NCI-H524 (cell line): Measurements from ENCODE around the gene PMM1.
"Not testable (repeated sequence)": the region's sequence is repeated elsewhere in the genome, so short reads cannot be mapped to it uniquely, and the experiment has no call there.

ENCODE experiments used
- DNase-seq, 2 experiments: peaks; one replicate each; lab custom pipeline; 2025; lab: John Stamatoyannopoulos, UW

Gene PMM1

DNA sequence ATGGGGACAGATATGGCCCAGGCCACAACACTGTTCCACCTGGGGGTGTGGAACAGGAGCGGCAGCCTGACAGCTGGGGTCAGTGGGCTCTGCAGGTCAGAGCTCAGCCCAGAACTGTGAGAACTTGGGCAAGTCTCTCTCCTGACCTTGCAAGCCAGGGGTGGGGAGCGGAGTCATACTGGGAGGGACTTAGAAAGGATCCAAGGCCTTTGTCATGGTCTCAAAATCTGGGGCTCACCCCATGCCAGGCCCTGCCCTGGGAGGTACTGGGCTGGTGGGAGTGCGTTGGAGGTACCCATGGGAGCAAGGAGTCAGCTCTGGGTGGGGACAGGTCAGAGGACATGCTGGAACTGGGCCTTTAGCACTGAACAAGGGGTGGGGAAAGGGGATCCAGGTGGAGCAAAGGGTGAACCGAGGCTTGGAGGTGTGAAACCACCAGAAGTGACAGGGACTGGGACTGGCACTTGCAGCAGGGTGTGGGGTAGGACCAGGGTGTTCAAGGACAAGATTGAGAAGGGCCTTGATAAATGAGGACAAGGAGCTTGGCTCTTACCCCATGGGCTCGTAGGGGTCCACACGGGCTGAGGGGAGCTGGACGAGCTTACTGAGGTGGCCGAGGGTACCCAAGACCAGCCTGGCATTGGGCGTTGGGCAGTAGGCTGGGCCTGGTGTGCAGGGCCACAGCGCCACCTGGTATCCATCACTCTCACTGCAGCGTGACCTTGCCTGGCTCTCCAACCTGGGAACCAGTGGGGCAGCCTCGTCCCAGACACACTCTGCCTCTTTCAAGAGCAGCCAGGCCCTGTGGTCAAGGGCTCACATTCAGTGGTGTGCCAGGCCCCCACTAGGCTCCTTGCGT lies 7.4 kb upstream of the PMM1 start:
- DNase-seq = peak; percentile 4 to 53

DNA sequence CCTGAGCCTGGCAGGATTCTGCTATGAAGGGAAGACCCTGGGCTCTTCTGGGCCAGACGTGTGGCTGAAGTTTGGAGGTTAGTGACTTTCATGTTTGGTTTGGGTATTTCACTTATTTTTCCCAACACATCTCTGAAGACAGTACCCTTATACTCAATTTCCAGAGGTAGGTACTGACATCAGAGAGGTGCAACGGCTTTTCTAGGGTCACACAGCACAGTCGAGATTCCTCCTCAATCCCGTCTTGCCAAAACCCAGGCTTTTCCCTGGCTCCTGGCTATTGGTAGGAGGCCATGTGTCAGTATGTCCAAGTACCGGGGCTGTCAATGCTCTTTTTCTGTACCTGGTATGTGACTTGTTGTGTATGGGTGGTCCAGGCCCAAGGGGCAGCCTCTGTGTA lies 6.1 kb upstream of the PMM1 start:
- no peak for DNase-seq

DNA sequence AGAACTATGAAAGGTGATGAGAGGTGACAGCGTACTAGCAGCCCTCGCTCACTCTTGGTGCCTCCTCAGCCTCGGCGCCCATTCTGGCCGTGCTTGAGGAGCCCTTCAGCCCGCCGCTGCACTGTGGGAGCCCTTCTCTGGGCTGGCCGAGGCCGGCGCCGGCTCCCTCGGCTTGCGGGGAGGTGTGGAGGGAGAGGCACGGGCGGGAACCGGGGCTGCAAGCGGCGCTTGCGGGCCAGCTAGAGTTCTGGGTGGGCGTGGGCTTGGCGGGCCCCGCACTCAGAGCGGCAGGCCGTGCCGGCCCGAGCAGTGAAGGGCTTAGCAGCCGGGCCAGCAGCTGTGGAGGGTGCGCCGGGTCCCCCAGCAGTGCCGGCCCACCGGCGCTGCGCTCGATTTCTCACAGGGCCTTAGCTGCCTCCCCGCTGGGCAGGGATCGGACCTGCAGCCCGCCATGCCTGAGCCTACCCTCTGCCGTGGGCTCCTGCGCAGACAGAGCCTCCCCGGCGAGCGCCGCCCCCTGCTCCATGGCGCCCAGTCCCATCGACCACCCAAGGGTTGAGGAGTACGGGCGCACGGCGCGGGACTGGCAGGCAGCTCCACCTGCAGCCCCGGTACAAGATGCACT lies 3.8 kb upstream of the PMM1 start:
- not testable (repeated sequence) for DNase-seq

DNA sequence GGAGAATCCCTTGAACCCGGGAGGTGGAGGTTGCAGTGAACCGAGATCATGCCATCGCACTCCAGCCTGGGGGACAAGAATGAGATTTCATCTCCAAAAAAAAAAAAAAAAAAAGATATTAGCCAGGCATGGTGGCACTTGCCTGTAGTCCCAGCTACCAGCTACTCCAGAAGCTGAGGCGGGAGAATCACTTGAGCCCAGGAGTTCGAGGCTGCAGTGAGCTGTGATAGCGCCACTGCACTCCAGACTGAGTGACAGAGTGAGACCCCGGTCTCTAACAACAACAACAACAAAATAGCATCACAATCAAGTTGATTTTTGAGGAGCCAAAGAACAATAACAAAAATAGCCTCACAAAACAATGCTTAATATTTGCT lies 2.3 kb downstream of the PMM1 start:
- DNase-seq = no peak

DNA sequence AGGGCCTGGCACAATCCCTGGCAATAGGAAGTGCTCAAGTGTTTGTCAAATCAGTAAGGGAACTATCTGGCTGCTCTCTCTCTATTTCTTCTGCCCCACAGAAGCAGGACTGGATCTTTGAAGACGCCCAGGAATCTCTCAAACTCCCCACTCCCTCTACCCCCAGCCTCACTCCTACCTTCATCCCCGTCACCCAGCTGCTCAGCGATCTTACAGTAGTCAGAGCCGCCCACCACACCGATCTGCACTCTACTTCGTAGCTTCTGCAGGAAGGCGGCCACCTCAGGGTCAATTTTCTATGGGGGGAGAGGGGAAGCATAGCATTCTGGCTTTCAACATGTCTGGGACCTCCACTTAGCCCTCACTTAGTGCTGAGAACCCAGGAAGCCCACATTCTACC lies 3.7 kb downstream of the PMM1 start:
- DNase-seq = no peak

DNA sequence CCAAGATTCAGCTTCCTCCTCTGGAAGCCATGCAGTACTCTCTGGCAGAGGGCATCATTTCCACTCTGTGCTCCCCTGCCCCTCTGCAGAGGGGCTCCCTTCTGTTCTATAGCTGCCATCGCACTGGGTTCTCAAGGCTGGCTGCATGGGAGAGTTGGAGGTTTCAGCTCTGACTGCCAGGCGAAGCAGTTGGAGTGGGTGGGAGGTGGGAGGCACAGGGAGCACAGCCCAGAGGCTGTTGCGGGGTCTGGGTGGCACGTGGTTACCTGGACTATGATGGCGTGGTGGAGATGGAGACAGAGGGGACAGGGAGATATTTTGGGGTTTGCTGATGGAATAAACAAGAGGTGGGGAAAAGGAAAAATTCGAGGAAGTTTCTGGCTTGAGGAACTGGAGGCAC lies 4.8 kb downstream of the PMM1 start:
- no peak for DNase-seq

DNA sequence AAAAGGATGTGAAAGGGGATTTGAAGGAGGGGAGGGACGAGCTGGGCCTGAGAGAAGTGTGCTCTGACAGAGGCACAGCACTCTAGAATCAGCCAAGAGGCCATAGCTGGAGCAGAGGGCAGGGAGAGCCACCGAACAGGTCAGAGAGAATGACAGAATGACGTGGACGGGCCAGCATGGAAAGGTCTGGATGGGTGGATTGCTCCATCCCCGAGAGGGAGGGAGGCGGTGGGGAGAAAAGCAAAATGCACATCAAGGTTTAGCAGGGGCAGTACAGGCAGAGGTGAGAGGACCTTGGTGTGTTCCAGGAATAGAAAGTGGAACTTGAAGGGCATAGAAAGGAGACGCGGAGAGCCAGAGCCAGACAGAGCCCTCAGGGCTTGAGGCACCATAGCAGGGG lies 6.9 kb downstream of the PMM1 start:
- DNase-seq = no peak

DNA sequence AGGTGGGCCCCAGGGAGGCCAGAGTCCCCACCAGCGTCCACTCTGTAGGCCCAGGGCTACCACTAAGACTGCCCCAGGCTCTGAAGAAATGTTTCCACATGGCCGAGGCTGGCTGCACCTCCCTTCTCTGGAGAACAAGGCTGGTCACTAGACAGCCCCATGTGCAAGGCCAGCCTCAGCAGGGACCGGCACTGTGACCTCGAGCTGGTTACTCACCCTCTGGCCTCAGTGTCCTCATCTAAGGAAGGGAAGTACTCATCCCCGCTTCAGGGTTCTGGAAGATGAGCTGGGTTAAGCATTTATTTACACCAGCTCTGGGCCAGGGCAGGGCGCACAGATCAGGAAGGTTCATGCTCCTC lies 9.7 kb downstream of the PMM1 start:
- no peak for DNase-seq

DNA sequence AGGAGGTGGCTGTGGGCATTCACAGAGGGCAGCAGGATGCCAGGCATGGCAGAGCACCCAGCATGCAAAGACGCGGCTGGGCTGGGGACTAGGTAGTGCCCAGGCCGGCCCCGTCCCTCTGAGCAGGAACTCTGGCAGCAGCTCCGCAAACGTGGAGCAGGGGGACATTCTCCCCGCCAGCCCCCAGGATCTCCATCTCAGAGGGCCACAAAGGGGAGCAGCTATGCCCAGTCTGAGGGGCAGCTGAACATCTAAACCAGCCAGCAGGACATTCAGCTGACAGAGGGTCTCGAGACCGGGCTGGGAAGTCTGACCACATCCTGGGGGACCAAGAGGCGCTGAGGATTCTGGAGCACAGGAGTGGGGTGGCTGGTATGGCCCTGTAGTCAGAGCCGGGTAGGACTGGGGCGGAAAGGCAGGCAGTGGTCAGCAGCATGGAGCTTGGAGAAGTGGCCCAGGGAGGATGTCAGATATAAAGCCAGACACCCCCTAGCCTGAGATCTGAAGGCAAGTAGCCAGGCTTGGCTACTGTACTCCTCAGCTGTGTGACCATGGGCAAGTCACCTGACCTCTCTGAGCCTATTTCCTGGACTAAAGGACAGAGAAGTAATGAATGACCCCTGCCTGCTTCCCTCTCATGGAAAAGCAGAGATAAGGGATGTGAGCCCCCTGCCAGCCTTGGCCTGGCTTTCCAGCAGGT lies 10.2 kb downstream of the PMM1 start:
- DNase-seq = no peak

DNA sequence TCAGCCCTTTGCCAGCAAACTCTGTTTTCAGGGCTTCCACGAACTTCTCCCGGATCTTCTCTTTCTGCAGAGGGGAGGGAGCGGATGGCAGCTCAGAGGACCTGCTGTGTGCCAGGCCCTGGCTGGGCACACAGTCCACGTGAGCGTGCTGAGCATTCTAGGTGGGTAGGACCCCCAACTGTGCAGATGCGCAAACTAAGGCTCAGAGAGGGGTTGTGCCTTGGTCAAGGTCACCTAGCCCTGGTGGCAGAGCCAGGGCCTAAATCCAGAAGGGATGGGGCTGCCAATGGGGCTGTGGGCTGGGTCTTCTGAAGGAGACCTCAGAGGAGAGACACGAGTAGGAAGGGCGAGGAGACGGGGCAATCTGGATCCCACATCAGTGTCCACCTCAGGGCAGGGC lies 10.8 kb downstream of the PMM1 start:
- DNase-seq = no peak

DNA sequence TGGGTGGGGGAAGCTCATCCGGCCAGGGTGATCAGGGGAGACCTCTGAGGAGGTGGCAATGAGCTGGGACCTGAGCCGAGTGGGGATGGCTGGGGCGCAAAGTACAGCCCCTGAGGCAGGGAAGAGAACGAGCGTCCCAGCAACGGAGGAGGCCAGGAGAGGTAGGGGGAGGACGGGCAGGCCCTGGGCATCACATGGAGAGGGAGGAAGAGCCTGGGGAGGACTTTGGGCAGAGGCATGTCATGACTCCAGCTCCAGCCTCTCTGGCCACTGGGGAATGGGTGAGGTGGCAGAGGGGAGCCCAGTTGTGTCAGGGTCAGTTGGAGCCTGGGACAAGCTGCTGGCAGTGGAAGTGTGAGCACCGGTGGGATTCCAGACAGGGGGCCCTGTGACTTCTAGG lies 11.5 kb downstream of the PMM1 start:
- no peak for DNase-seq

DNA sequence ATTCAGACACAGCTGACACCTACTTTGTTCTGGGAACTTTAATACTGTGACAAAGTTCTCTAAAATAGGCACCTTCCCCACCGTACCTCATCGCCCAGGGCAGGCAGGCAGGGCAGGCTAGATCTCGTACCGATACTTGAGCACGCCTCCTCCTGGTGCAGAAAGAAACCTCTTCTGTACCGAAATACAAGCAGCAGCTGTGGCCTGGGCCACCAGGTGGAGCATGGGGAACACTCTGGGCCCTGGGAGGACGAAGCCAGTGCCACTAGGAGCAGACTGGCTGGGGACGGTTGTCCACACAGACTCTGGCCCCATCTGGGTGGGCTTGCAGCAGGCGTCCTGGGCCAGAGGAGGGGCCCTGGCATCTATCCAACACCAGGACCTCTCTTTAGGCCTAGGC lies 12.8 kb downstream of the PMM1 start:
- peak; percentile 38 to 56 for DNase-seq

DNA sequence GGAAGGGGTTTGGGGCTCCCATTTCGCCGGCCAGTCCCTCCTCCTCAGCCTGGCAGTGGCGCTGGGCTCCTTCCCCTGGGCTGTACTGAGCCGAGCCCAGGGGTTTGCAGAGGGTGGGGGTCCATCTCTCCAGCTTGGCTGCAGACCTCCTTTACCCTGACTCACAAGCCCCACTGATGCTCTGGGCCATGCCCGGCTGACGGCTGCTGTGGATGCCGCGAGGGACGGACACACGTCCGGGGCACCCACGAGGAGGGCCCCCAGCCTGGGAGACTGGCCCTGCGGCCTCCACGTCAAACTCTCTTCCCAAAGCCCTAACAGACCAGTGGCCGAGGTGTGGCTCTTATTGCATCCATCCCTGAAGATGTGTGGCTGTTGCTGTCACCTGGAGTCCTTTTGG lies 14.1 kb downstream of the PMM1 start:
- no peak for DNase-seq

DNA sequence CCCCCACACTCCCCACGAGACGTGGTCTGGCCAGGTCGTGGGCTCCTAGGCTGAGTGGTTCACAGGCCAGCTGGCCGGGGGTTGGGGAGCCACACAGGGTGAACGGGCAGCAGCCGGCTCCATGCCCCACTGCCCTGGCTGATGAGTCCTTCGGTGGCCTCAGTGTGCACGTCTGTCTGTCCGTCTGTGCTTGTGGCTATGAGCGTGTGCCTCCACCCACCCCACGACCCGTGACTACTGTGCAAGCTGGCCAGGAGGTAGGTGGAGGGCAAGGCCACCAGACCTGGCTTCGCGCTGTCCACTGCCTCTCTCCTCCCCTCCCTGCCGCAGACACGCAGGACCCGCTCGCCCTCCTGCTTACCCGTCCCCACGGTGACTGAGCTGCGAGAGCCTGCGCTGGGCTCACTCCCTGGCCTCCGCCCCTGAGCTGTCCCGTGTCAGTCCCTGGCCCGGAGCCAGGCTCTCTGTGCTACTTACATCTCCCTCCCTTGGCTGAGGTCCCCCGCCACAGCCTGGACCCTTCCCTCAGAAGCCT lies 14.7 kb downstream of the PMM1 start:
- no peak for DNase-seq

DNA sequence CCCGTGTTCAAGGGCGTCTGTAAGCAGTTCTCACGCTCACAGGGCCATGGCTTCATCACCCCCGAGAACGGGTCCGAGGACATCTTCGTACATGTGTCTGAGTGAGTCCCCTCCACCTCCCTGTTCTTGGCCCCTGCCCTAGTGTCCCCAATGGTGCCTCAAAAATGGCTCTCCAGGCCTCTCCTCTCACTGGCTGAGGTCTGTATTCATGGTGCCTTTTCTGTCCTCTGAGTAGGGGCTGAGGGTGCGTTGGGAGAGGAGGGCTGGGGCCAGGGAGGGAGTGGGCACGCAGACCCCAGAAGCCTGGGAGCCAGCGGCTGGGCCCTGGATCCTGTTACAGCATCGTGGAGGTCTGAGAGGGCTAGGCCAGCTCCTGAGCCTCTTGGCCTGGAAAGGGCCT lies 16.0 kb downstream of the PMM1 start:
- DNase-seq = no peak

DNA sequence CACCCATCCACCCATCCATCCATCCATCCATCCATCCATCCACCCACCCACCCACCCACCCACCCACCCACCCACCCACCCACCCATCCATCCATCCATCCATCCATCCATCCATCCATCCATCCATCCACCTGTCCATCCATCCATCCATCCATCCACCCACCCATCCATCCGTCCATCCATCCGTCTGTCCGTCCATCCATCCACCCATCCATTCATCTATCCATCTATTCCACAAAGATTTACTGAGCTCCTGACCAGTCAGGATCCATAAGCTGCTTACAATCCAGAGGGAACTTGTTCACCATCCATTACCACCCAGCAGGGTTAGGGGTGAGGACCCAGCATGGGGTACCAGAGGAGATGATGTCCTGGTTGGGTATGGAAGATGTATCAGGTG lies 17.3 kb downstream of the PMM1 start:
- not testable (repeated sequence) for DNase-seq

DNA sequence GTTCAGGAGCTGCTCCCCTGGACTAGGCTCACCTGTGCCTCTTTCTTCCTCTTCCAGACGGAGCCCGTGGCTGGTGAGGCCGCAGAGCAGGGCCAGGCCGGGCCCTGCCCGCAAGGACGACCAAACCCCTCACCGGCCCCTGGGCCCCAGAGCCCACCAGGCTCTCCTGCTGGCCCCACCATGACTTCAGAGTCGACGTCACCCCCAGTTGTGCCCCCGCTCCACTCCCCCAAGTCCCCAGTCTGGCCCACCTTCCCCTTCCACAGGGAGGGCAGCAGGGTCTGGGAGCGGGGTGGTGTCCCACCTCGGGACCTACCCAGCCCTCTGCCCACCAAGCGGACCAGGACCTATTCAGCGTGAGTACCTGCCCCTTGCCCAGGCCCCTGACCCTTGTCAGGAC lies 17.9 kb downstream of the PMM1 start:
- DNase-seq = no peak

DNA sequence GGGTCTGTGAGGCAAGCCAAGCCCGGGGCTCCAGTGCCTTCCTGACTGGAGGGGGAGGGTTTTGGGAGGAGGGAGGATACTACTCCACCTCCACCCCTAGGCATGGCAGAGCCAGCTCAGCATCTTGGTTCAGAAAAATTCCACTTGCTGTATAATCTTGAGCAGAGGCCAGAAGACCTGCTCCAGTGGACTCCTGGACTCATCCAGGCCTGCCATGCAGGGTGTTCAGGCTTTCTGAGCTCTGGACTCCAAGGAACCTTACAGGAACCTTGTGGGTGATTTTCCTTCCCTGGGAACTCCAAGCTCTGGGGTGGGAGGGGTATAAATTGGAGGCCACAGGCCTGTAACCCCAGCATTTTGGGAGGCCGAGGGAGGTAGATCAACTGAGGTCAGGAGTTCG lies 19.4 kb downstream of the PMM1 start:
- DNase-seq = no peak

DNA sequence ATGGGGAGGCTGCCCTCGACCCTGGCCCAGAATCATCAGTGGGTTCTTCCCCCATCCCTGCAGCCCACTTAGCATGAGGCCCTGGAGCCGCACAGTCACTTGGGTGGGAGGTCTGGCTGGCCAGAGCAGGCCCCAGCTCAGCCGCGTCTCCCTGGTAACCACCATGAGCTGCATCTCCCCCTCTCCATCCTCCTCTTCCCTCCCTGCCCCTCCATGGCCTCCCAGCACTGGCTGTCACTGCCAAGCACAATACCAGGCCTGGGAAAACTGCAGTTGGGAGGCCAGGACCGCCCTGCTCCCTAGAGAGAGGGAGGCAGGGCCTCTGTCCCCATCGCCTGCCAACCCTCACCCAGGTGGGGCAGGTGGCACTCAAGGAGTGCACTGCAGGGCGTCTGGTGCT lies 20.8 kb downstream of the PMM1 start:
- no peak for DNase-seq

DNA sequence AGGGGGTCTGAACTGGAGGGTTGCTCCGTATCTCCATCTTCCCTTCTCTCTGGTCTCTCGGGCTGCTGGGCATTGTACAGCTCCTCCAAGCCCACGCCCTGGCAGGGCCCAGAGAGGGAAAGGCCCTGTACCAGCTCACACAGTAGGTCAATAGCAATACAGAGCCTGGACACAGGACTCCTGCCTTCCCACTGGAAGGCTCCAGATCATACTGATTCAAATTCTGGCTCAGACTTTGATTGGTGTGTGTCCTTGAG lies 22.2 kb downstream of the PMM1 start:
- no peak for DNase-seq

DNA sequence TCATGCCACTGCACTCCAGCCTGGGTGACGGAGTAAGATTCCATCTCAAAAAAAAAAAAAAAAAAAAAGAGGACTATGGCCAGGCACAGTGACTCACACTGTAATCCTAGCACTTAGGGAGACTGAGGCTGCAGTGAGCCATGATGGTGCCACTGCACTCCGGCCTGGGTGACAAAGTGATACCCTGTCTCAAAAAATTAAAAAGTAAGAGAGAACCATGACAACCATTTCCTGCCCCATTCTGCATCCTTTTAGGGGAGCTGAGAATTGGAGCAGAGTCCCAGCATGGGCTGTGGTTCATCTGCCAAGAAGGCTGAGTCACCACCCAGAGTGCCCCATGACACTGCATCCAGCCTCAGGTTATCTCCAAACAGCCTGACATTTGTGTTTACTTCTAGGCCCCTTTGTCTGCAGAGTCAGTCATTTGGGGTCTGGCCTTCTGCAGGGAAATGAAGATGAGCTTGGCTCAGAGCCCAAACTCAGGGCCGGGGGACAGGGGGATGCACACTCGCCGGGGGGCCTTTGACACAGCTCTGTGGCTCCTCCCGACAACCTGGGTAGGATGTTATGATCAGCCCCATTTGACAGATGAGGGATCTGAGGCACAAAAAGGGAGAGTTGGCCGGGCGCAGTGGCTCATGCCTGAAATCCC lies 24.1 kb downstream of the PMM1 start:
- no peak for DNase-seq

DNA sequence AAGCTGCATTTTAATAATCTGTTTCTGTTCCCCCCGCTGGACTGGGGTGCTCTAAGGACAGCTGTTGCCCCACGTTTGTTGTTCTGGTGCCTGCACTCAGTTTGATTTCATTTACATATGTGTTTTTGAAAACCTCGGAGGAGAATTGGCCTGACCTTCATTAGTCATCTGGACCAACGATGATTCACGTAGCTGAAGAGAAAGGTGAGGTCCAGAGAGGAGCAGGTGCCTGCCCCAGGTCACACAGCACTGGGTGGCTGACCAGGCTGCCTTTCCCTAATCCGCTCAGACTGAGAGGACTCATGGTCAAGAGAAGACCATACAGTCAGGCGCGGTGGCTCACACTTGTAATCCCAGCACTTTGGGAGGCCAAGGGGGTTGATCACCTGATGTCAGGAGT lies 25.1 kb downstream of the PMM1 start:
- no peak for DNase-seq
